HUES64 (cell line): ENCODE measurements around the gene FMO2. TPM values are rescaled to one million over a fixed set of nuclear protein-coding genes. Genes with fewer than 3 reads are reported as not detected.

Experiments used
- H3K27ac ChIP-seq: 2 replicates; pipeline ENCODE4 v1.7.0; 2013; ENCODE audit warnings: low read depth, low read length, inconsistent platforms
- H3K27me3 ChIP-seq: 2 replicates; pipeline ENCODE4 v1.6.1; 2013; ENCODE audit warnings: mild to moderate bottlenecking, low read length; ENCODE audit not compliant: insufficient read depth
- H3K36me3 ChIP-seq: 2 replicates; pipeline ENCODE4 v1.6.1; 2013; ENCODE audit warnings: mild to moderate bottlenecking, low read length; ENCODE audit not compliant: insufficient read depth
- H3K4me1 ChIP-seq: 2 replicates; pipeline ENCODE4 v1.6.1; 2013; ENCODE audit warnings: mild to moderate bottlenecking, low read length, moderate library complexity; ENCODE audit not compliant: insufficient read depth
- H3K4me3 ChIP-seq: 2 replicates; pipeline ENCODE4 v1.5.1; 2013; ENCODE audit warnings: mild to moderate bottlenecking, low read length, moderate library complexity
- H3K9ac ChIP-seq: 2 replicates; pipeline ENCODE4 v1.6.1; 2013; ENCODE audit warnings: mild to moderate bottlenecking, low read depth, low read length
- H3K9me3 ChIP-seq: 2 replicates; pipeline ENCODE4 v1.6.1; 2013; ENCODE audit warnings: low read depth, low read length; ENCODE audit not compliant: insufficient read depth
- WGBS: fragments of 150-250, 120-280 bp; methylation state at CpG from one replicate; pipeline ENCODE4 v1.1.7; 2013; ENCODE audit warnings: missing lambda C conversion rate; 5-methylcytosine and 5-hydroxymethylcytosine counted together
- polyA plus RNA-seq, 2 experiments: library from polyadenylated mRNA; stranded (reverse); fragments of 50-300 nt; gene quantifications; one replicate each; pipeline ENCODE4 v1.2.3, GENCODE V29; 2013

FMO2 gene
- not detected for polyA plus RNA-seq (2013, experiment 1 of 2)
- not detected for polyA plus RNA-seq (2013, experiment 2 of 2)

- H3K9me3 ChIP-seq: no peaks in the 10 kb centered on the region
- no peak within 1 kb of the TSS for H3K27ac ChIP-seq
- 78% methylated on average over 6 of the region's 6 CpGs for WGBS
- H3K4me1 ChIP-seq: no peaks in the 10 kb centered on the region
- H3K36me3 ChIP-seq: no peaks in the 10 kb centered on the region
- no peak within 1 kb of the TSS for H3K9ac ChIP-seq
- H3K4me3 ChIP-seq: no peak within 1 kb of the TSS
- no peaks in the 10 kb centered on the region for H3K27me3 ChIP-seq
These were observed at the start of gene FMO2 for GRCh38 chr1:171185091-171185490. Gene FMO2, plus strand, starts transcription at chr1:171185300. Its CDS starts 414 bp downstream, at chr1:171185714.

- Histone ChIP-seq H3K4me1 (peaks cover 17% of the 10 kb centered on the region; the same call in 1 of the 2 replicates), H3K9me3 (no peaks in the 10 kb centered on the region), H3K27me3 (no peaks in the 10 kb centered on the region), H3K27ac (no peak overlapping the region), H3K4me3 (no peak overlapping the region), H3K9ac (no peak overlapping the region), H3K36me3 (no peaks in the 10 kb centered on the region)
- 85% methylated on average over 2 of the region's 2 CpGs for WGBS
These were observed 47.5 kb upstream of the FMO2 start for GRCh38 chr1:171137580-171137979.

GRCh38 chr1:171138980-171139379 is 46.1 kb upstream of the FMO2 start:
- H3K27ac ChIP-seq: no peak overlapping the region
- WGBS: 95% methylated on average over 2 of the region's 2 CpGs
- no peaks in the 10 kb centered on the region for H3K9me3 ChIP-seq
- no peak overlapping the region for H3K9ac ChIP-seq
- H3K4me1 ChIP-seq: peaks cover 21% of the 10 kb centered on the region; the same call in 1 of the 2 replicates
- no peaks in the 10 kb centered on the region for H3K36me3 ChIP-seq
- H3K4me3 ChIP-seq: no peak overlapping the region
- H3K27me3 ChIP-seq: no peaks in the 10 kb centered on the region

- no peak overlapping the region for H3K27ac ChIP-seq
- no peaks in the 10 kb centered on the region for H3K27me3 ChIP-seq
- no peak overlapping the region for H3K4me3 ChIP-seq
- no peak overlapping the region for H3K9ac ChIP-seq
- no peaks in the 10 kb centered on the region for H3K9me3 ChIP-seq
- WGBS: 95% methylated on average over 4 of the region's 4 CpGs
- peaks cover 21% of the 10 kb centered on the region; the same call in 1 of the 2 replicates for H3K4me1 ChIP-seq
- H3K36me3 ChIP-seq: no peaks in the 10 kb centered on the region
These were observed 45.2 kb upstream of the FMO2 start for GRCh38 chr1:171139890-171140289.

- H3K4me1 ChIP-seq: peaks cover 21% of the 10 kb centered on the region; the same call in 1 of the 2 replicates
- no peaks in the 10 kb centered on the region for H3K9me3 ChIP-seq
- H3K36me3 ChIP-seq: no peaks in the 10 kb centered on the region
- no peaks in the 10 kb centered on the region for H3K27me3 ChIP-seq
- no peak overlapping the region for H3K4me3 ChIP-seq
- WGBS: 94% methylated on average over 5 of the region's 5 CpGs
- no peak overlapping the region for H3K27ac ChIP-seq
- H3K9ac ChIP-seq: no peak overlapping the region
These were observed 44.7 kb upstream of the FMO2 start for GRCh38 chr1:171140401-171140800.

GRCh38 chr1:171140956-171141687 is 44.0 kb upstream of the FMO2 start:
- H3K4me1 ChIP-seq: peaks cover 21% of the 10 kb centered on the region; the same call in 1 of the 2 replicates
- no peaks in the 10 kb centered on the region for H3K9me3 ChIP-seq
- 92% methylated on average over 4 of the region's 4 CpGs for WGBS
- H3K4me3 ChIP-seq: no peak overlapping the region
- no peak overlapping the region for H3K27ac ChIP-seq
- H3K36me3 ChIP-seq: no peaks in the 10 kb centered on the region
- H3K9ac ChIP-seq: no peak overlapping the region
- H3K27me3 ChIP-seq: no peaks in the 10 kb centered on the region

GRCh38 chr1:171141688-171142415 is 43.2 kb upstream of the FMO2 start:
- Histone ChIP-seq H3K27ac (no peak overlapping the region), H3K36me3 (no peaks in the 10 kb centered on the region), H3K9me3 (no peaks in the 10 kb centered on the region), H3K4me1 (peaks cover 21% of the 10 kb centered on the region; the same call in 1 of the 2 replicates), H3K4me3 (no peak overlapping the region), H3K9ac (no peak overlapping the region), H3K27me3 (no peaks in the 10 kb centered on the region)
- WGBS: 90% methylated on average over 6 of the region's 6 CpGs

- 90% methylated on average over 8 of the region's 8 CpGs for WGBS
- Histone ChIP-seq H3K27me3 (no peaks in the 10 kb centered on the region), H3K4me3 (no peak overlapping the region), H3K9me3 (no peaks in the 10 kb centered on the region), H3K4me1 (peaks cover 15% of the 10 kb centered on the region; the same call in 1 of the 2 replicates), H3K36me3 (no peaks in the 10 kb centered on the region), H3K9ac (no peak overlapping the region), H3K27ac (no peak overlapping the region)
These were observed 42.4 kb upstream of the FMO2 start for GRCh38 chr1:171142416-171143385.

- no peak overlapping the region for H3K27ac ChIP-seq
- WGBS: 100% methylated on average over 1 of the region's 1 CpG
- no peak overlapping the region for H3K9ac ChIP-seq
- H3K9me3 ChIP-seq: no peaks in the 10 kb centered on the region
- no peaks in the 10 kb centered on the region for H3K36me3 ChIP-seq
- H3K4me1 ChIP-seq: peaks cover 7% of the 10 kb centered on the region; the same call in 1 of the 2 replicates
- no peak overlapping the region for H3K4me3 ChIP-seq
- H3K27me3 ChIP-seq: no peaks in the 10 kb centered on the region
These were observed 34.9 kb upstream of the FMO2 start for GRCh38 chr1:171150156-171150555.

GRCh38 chr1:171152549-171152948 is 32.6 kb upstream of the FMO2 start:
- Histone ChIP-seq H3K4me1 (peaks cover 7% of the 10 kb centered on the region; the same call in 1 of the 2 replicates), H3K36me3 (no peaks in the 10 kb centered on the region), H3K27me3 (no peaks in the 10 kb centered on the region), H3K9me3 (no peaks in the 10 kb centered on the region), H3K9ac (no peak overlapping the region), H3K4me3 (no peak overlapping the region), H3K27ac (no peak overlapping the region)
- 94% methylated on average over 2 of the region's 2 CpGs for WGBS
